Kidney (tissue), 14 donors: ENCODE data around the gene LPCAT4. TPM values are rescaled to one million over a fixed set of nuclear protein-coding genes. Genes with fewer than 3 reads are reported as not detected.

Experiments used
- DNase-seq, 5 donors: peaks; one replicate each; pipeline ENCODE4 v3.0.0-alpha.2; 2013 to 2020
- FAIRE-seq: peaks from 2 replicates; lab custom pipeline; 2012; peaks lifted over from hg19 to GRCh38; lab: Jason Lieb, UNC
- H3K27ac ChIP-seq, 2 donors: one replicate each; pipeline ENCODE4 v1.7.0; 2013; ENCODE audit warnings: low read depth in 2 of 2, low read length in 2 of 2, inconsistent platforms in 1 of 2
- H3K27me3 ChIP-seq: one replicate; pipeline ENCODE4 v1.7.1; 2013; ENCODE audit warnings: low read length, inconsistent platforms; ENCODE audit not compliant: control insufficient read depth, insufficient read depth
- H3K36me3 ChIP-seq, 3 donors: one replicate each; pipeline versions ENCODE4 v1.7.0 to v1.7.1; 2013; ENCODE audit warnings: low read length in 3 of 3, control low read depth in 1 of 3, inconsistent platforms in 1 of 3; ENCODE audit not compliant: insufficient read depth in 3 of 3, control insufficient read depth in 2 of 3
- H3K4me1 ChIP-seq, 3 donors: one replicate each; pipeline versions ENCODE4 v1.7.0 to v1.7.1; 2013; ENCODE audit warnings: low read length in 3 of 3, inconsistent platforms in 1 of 3, low read depth in 1 of 3; ENCODE audit not compliant: control insufficient read depth in 2 of 3, insufficient read depth in 2 of 3
- H3K4me3 ChIP-seq, 3 donors: one replicate each; pipeline versions ENCODE4 v1.7.0 to v1.8.1; 2013; ENCODE audit warnings: low read length in 3 of 3, control low read depth in 1 of 3, inconsistent platforms in 1 of 3
- H3K9ac ChIP-seq, 3 donors: one replicate each; pipeline versions ENCODE4 v1.7.0 to v1.7.1; 2013; ENCODE audit warnings: low read length in 3 of 3, control low read depth in 1 of 3, inconsistent platforms in 1 of 3
- H3K9me3 ChIP-seq, 3 donors: one replicate each; pipeline versions ENCODE4 v1.7.0 to v1.7.1; 2013; ENCODE audit warnings: low read length in 3 of 3, control low read depth in 1 of 3, inconsistent platforms in 1 of 3; ENCODE audit not compliant: control insufficient read depth in 2 of 3, insufficient read depth in 1 of 3
- CTCF ChIP-seq: IDR thresholded peaks from 3 replicates; pipeline ENCODE4 v1.5.1; 2012; ENCODE audit warnings: mild to moderate bottlenecking, moderate library complexity, borderline replicate concordance; ENCODE audit not compliant: insufficient read depth; ENCODE audit errors: extremely low read depth
- intact Hi-C: fragments of 100-400 bp; cut with DNase I; formaldehyde crosslinking; loops from one replicate; pipeline ENCODE4 v1.11.1; 2022
- polyA plus RNA-seq: library from polyadenylated mRNA; stranded (reverse); fragments of 350-450 nt; fragmentation: Illumina TruSeq; extraction: RNeasy Lipid Tissue Mini Kit (QIAGEN cat#74804); gene quantifications from one replicate; pipeline ENCODE4 v1.2.3, GENCODE V29; 2014; ENCODE audit warnings: low read depth, low replicate concordance; ENCODE audit not compliant: insufficient read depth
- total RNA-seq: library from RNA; stranded (reverse); fragmentation: NEBNext Ultra II Directional; extraction: Animal tissue kit (Norgen Biotek cat#: 25700); gene quantifications from one replicate; pipeline ENCODE4 v1.2.1, GENCODE V29; 2021
- donor health status: control.
- donor health status: control.
- donor health status: control.
- donor health status: control.
- donor health status: control.
- donor health status: DM: yes; HTN: yes; CAD: no.
- donor health status: Normal renal cell carcinoma (clear cell type).

The LPCAT4 gene
- total and polyA plus RNA-seq, 2 donors from 2014 or later = 22.5 to 37.5 TPM

GRCh38 chr15:34336991-34337556 lies 29.9 kb downstream of the LPCAT4 start:
- Histone ChIP-seq H3K9me3 (no peaks in the 10 kb centered on the region), H3K36me3 (no peaks in the 10 kb centered on the region), H3K9ac (peak overlapping the region; percentile 61 to 76 (median 71)), H3K27me3 (no peaks in the 10 kb centered on the region), H3K4me1 (peaks cover 0 to 9% (median 7%) of the 10 kb centered on the region in 3 donors), H3K4me3 (peak overlapping the region; percentile 81 to 92 (median 92)), H3K27ac (peak overlapping the region; percentile 87 to 92)
- FAIRE-seq = no peak
- no peak for TF ChIP-seq CTCF
- peak in 1 of 5 donors; percentile 38 for DNase-seq
- intact Hi-C loops = no loop called here

GRCh38 chr15:34336231-34336990 lies 30.6 kb downstream of the LPCAT4 start:
- intact Hi-C loops = no loop called here
- no peak for FAIRE-seq

GRCh38 chr15:34335176-34336032 lies 31.6 kb downstream of the LPCAT4 start:
- DNase-seq = no peak
- Histone ChIP-seq H3K27me3 (no peaks in the 10 kb centered on the region), H3K9ac (peak overlapping the region in 1 of 3 donors; percentile 39), H3K27ac (peak overlapping the region in 1 of 2 donors; percentile 51), H3K4me3 (peak overlapping the region in 2 of 3 donors; percentile 24 to 43), H3K4me1 (peaks cover 0 to 5% (median 3%) of the 10 kb centered on the region in 3 donors), H3K36me3 (no peaks in the 10 kb centered on the region), H3K9me3 (no peaks in the 10 kb centered on the region)
- intact Hi-C loops = no loop called here
- no peak for TF ChIP-seq CTCF
- FAIRE-seq = no peak

More at GRCh38 chr15:34336231-34336990, 30.6 kb downstream of the LPCAT4 start:
- Histone ChIP-seq H3K4me3 (peak overlapping the region in 1 of 3 donors; percentile 92), H3K36me3 (no peaks in the 10 kb centered on the region), H3K27me3 (no peaks in the 10 kb centered on the region), H3K27ac (no peak overlapping the region), H3K9me3 (no peaks in the 10 kb centered on the region), H3K9ac (peak overlapping the region in 1 of 3 donors; percentile 65), H3K4me1 (peaks cover 0 to 5% (median 4%) of the 10 kb centered on the region in 3 donors)
- no peak for DNase-seq
- no peak for TF ChIP-seq CTCF
